ENCODE data around the gene TGIF2LX.
"Not testable (repeated sequence)": the region's sequence is repeated elsewhere in the genome, so short reads cannot be mapped to it uniquely, and the experiment has no call there.

TGIF2LX gene

GRCh38 chrX:89921665-89922064, at the start of gene TGIF2LX:
TGIF2LX (plus strand) TSS chrX:89921908; CDS start chrX:89922086, 178 bp downstream.
- DNase-seq = not testable (repeated sequence)

- DNase-seq = not testable (repeated sequence)
Observed at GRCh38 chrX:89922338-89922934, 728 bp downstream of the TGIF2LX start.

- DNase-seq = not testable (repeated sequence)
Observed at GRCh38 chrX:89943077-89943476, 21.4 kb downstream of the TGIF2LX start.

- DNase-seq = not testable (repeated sequence)
Observed at GRCh38 chrX:89965588-89965987, 43.9 kb downstream of the TGIF2LX start.
